GM12892 (cell line): ENCODE results near the gene KRTAP10-9.

Source experiments
- POLR2A ChIP-seq: IDR thresholded peaks from 2 replicates; pipeline ENCODE4 v1.6.1; 2011; ENCODE audit warnings: low read depth, low read length, control low read depth
- POLR2AphosphoS5 ChIP-seq: IDR thresholded peaks from 2 replicates; pipeline ENCODE4 v1.6.1; 2011; ENCODE audit warnings: low read depth, low read length, control low read depth
- TAF1 ChIP-seq: IDR thresholded peaks from 2 replicates; pipeline ENCODE4 v1.6.1; 2011; ENCODE audit warnings: low read depth, mild to moderate bottlenecking, control low read depth, low read length, borderline replicate concordance

DNA sequence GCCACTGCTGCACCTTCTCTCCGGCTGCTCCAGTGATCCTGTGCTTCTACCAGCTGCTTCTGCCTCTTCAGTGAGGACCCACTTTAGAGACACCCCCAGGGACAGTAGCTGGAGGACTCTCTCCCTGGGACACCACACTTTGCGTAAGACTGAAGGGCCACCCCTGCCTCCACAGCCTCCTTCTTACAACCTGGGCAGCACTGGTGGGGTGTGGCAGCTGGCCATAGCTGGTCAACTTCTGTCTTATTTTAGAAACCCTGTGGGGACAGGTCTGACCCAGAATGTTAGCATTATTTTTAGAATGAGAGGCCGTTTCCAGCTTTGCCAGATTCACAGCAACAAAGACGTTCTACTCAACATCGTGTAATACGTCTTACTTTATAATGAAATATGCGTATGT is 1.1 kb upstream of the KRTAP10-9 start:
- TF ChIP-seq POLR2A = no peak
- no peak for TF ChIP-seq POLR2AphosphoS5
- no peak for TF ChIP-seq TAF1
